GM12873 (cell line): ENCODE data around the gene VIPR1.
A peak's percentile ranks its signal among the peaks of the same experiment; 100 is the strongest.

Source experiments
- TF ChIP-seq, protein P1 (sequence below): IDR thresholded peaks from 2 replicates; pipeline ENCODE4 v1.5.1; 2012; ENCODE audit warnings: low read depth, mild to moderate bottlenecking, moderate library complexity, low read length, control low read depth; ENCODE audit not compliant: insufficient read depth; ENCODE audit errors: missing control alignments

VIPR1 gene

DNA sequence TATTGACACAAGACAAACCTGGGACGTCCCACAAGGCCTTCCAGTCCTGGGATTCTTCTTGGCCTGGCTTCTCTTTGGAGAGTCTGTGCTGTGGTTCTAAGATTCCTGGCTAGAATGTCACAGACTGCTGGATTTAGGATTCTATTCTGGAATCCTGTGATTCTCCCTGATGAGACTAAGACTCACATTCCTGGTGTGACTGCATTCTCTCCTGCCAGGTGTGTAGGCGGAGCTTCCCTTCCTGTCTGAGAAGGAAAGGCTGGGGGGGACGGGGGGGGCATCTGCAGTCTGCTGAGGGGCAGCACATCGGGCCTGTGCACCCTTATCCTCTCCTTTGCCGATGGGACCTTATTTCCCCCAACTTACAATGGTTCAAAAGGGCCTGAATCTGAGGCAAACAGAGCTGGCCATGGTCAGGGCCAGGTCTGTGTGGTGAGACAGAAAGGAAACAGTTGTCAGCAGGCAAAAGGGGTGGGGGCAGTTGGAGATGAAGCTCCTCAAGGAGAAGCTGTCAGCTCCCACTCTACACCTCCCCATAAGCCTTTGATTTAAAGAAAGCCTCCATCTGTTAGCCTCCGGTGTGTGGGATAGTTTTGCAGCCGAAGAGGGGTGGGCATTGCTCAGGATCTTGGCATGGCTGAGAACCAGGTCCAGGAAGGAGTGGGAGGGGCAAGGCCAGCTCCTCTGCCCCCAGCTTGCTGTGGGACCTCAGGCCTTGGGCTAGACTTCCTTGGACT lies 30.9 kb downstream of the VIPR1 start:
- TF ChIP-seq, protein P1, sequence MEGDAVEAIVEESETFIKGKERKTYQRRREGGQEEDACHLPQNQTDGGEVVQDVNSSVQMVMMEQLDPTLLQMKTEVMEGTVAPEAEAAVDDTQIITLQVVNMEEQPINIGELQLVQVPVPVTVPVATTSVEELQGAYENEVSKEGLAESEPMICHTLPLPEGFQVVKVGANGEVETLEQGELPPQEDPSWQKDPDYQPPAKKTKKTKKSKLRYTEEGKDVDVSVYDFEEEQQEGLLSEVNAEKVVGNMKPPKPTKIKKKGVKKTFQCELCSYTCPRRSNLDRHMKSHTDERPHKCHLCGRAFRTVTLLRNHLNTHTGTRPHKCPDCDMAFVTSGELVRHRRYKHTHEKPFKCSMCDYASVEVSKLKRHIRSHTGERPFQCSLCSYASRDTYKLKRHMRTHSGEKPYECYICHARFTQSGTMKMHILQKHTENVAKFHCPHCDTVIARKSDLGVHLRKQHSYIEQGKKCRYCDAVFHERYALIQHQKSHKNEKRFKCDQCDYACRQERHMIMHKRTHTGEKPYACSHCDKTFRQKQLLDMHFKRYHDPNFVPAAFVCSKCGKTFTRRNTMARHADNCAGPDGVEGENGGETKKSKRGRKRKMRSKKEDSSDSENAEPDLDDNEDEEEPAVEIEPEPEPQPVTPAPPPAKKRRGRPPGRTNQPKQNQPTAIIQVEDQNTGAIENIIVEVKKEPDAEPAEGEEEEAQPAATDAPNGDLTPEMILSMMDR = no peak

DNA sequence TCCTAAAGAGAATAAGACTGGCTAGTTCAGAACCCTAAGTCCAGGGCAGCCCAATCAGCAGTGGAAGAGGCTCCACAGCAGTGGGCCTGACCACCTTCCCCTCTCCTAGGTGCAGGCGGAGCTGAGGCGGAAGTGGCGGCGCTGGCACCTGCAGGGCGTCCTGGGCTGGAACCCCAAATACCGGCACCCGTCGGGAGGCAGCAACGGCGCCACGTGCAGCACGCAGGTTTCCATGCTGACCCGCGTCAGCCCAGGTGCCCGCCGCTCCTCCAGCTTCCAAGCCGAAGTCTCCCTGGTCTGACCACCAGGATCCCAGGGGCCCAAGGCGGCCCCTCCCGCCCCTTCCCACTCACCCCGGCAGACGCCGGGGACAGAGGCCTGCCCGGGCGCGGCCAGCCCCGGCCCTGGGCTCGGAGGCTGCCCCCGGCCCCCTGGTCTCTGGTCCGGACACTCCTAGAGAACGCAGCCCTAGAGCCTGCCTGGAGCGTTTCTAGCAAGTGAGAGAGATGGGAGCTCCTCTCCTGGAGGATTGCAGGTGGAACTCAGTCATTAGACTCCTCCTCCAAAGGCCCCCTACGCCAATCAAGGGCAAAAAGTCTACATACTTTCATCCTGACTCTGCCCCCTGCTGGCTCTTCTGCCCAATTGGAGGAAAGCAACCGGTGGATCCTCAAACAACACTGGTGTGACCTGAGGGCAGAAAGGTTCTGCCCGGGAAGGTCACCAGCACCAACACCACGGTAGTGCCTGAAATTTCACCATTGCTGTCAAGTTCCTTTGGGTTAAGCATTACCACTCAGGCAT lies 33.7 kb downstream of the VIPR1 start:
- TF ChIP-seq, protein P1 = peak; percentile 66

GRCh38 chr3:42537350-42537749 lies 34.9 kb downstream of the VIPR1 start:
- TF ChIP-seq, protein P1 = no peak

- TF ChIP-seq, protein P1 = peak; percentile 87
Measured at GRCh38 chr3:42539871-42540714, 37.6 kb downstream of the VIPR1 start.

DNA sequence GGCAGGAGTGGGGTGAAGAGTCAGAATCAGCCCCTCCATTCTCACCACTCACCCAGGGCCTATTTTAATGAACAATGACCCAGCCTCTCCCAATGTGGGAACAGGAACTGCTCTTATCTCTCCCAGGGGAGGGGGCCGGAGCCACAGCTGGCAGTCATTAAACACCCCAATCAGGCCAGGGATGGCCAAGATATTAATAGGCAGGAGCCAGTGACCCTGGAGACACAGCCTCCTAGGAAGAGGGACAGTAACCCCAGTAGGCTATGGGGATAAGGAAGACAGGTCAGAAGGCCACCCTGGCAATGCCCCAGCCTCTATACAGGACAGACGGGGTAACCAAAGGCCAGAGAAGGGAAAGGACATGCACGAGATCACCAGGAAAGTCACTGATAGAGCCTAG lies 38.6 kb downstream of the VIPR1 start:
- TF ChIP-seq, protein P1 = no peak

GRCh38 chr3:42544492-42545283 lies 42.2 kb downstream of the VIPR1 start:
- TF ChIP-seq, protein P1 = no peak
